WTC11 (cell line): ENCODE results near the gene RFPL1.

Experiments
- CTCF ChIP-seq: fragments of 200-600 bp; IDR thresholded peaks from 2 replicates; pipeline ENCODE4 v1.8.0; 2022; ENCODE audit warnings: antibody characterized with exemption
- JUN ChIP-seq: sonication (generic); formaldehyde crosslinking; IDR thresholded peaks from 2 replicates; pipeline ENCODE4 v1.8.0; 2023; ENCODE audit warnings: mild to moderate bottlenecking, missing genetic modification reagents
- MAX ChIP-seq: sonication (generic); formaldehyde crosslinking; IDR thresholded peaks from 2 replicates; pipeline ENCODE4 v1.8.0; 2022; ENCODE audit warnings: mild to moderate bottlenecking, missing genetic modification reagents
- ZNF671 ChIP-seq: fragments of 250-450 bp; sonication (Bioruptor Pico); IDR thresholded peaks from 2 replicates; pipeline ENCODE4 v1.8.0; 2021; ENCODE audit warnings: mild to moderate bottlenecking

- no peak for TF ChIP-seq CTCF
- no peak for TF ChIP-seq ZNF671 (CRISPR knock-in tag)
- no peak for TF ChIP-seq JUN (CRISPR knock-in tag)
- TF ChIP-seq MAX (CRISPR knock-in tag) = no peak
Measured at GRCh38 chr22:29431986-29432385, 6.4 kb upstream of the RFPL1 start.
